Measurements from ENCODE around the gene MOB3A. TPM values are rescaled to one million over a fixed set of nuclear protein-coding genes. Genes with fewer than 3 reads are reported as not detected.

MOB3A gene
- total and polyA plus RNA-seq, 2 of the 13 experiments (the other 11 are each of a cell fraction or from before 2014, with no cell fraction given) = 3.5 to 17.8 TPM

GRCh38 chr19:2050991-2051772 is 44.9 kb downstream of the MOB3A start, which contains the start of gene MKNK2 (continued):
- TF ChIP-seq ARID4A (CRISPR knock-in tag; IDR thresholded peaks at IDR 0.05; ENCODE audit: borderline replicate concordance) = peak; percentile 57; the same call in 1 of the 2 replicates
- TF ChIP-seq POLR2G (IDR thresholded peaks at IDR 0.05; ENCODE audit: low read depth, low read length) = peak; percentile 99
- TF ChIP-seq HOXD1 (CRISPR knock-in tag; IDR thresholded peaks at IDR 0.05) = peak; percentile 28; the same call in 1 of the 2 replicates
- TF ChIP-seq ZNF441 (CRISPR knock-in tag; IDR thresholded peaks at IDR 0.05; ENCODE audit: borderline replicate concordance) = peak; percentile 68
- no peak for TF ChIP-seq ZFP62 (CRISPR knock-in tag; IDR thresholded peaks at IDR 0.05)
- TF ChIP-seq RAD21 (CRISPR knock-in tag; IDR thresholded peaks at IDR 0.05) = peak; percentile 71
- TF ChIP-seq ZFP82 (CRISPR knock-in tag; IDR thresholded peaks at IDR 0.05; ENCODE audit: borderline replicate concordance) = peak; percentile 86
- no peak for TF ChIP-seq SOX13 (IDR thresholded peaks at IDR 0.05)
- TF ChIP-seq SOX13 (CRISPR knock-in tag; conservative IDR thresholded peaks at IDR 0.05 in 1 of 2, IDR thresholded peaks at IDR 0.05 in 1 of 2) = 0 out of 4 replicates have a peak, but pooled peaks of 1 of the 2 experiments have one; percentile 81
- TF ChIP-seq KDM3A (CRISPR knock-in tag; IDR thresholded peaks at IDR 0.05; ENCODE audit: low read depth) = peak; percentile 21; the same call in 1 of the 2 replicates
- TF ChIP-seq CENPT (CRISPR knock-in tag; IDR thresholded peaks at IDR 0.05; ENCODE audit: low read depth) = peak; percentile 79; the same call in 1 of the 2 replicates
- TF ChIP-seq MYC (CRISPR knock-in tag; IDR thresholded peaks at IDR 0.05; ENCODE audit: borderline replicate concordance) = peak; percentile 59; the same call in 1 of the 2 replicates
- no peak for TF ChIP-seq PPARG (CRISPR knock-in tag; conservative IDR thresholded peaks at IDR 0.05)
- peak; percentile 45; the same call in 1 of the 2 replicates for TF ChIP-seq ZNF446 (CRISPR knock-in tag; IDR thresholded peaks at IDR 0.05)
- TF ChIP-seq RXRB (CRISPR knock-in tag; IDR thresholded peaks at IDR 0.05; ENCODE audit: borderline replicate concordance) = peak; percentile 19; the same call in 1 of the 2 replicates
- TF ChIP-seq ZNF747 (CRISPR knock-in tag; IDR thresholded peaks at IDR 0.05; ENCODE audit: borderline replicate concordance) = peak; percentile 70; the same call in 1 of the 2 replicates
- TF ChIP-seq ZNF776 (CRISPR knock-in tag; IDR thresholded peaks at IDR 0.05) = peak; percentile 62; the same call in 1 of the 2 replicates
- TF ChIP-seq IRF2 (CRISPR knock-in tag; IDR thresholded peaks at IDR 0.05) = peak; percentile 36; the same call in 1 of the 2 replicates
- TF ChIP-seq THAP7 (CRISPR knock-in tag; IDR thresholded peaks at IDR 0.05) = 0 out of 2 replicates have a peak, but pooled peaks have one; percentile 44
- TF ChIP-seq USF2 (IDR thresholded peaks at IDR 0.05; ENCODE audit: low read depth, low read length) = no peak
- TF ChIP-seq USF2 (CRISPR knock-in tag; IDR thresholded peaks at IDR 0.05; ENCODE audit: borderline replicate concordance) = no peak

All from HepG2 (cell line).